Sigmoid colon (tissue), 7 donors: Measurements from ENCODE around the gene IGFBP3. TPM values are rescaled to one million over a fixed set of nuclear protein-coding genes. Genes with fewer than 3 reads are reported as not detected.

Source experiments
- DNase-seq: peaks from one replicate; pipeline ENCODE4 v3.0.0-alpha.2; 2019
- H3K27ac ChIP-seq, 4 donors: fragments of 200-600 bp; sonication (generic); one replicate each; pipeline ENCODE4 v1.5.1; 2016 to 2019; ENCODE audit warnings: mild to moderate bottlenecking in 1 of 4
- H3K27me3 ChIP-seq, 3 donors: fragments of 200-600 bp; sonication (generic); one replicate each; pipeline ENCODE4 v1.5.1; 2019; ENCODE audit warnings: mild to moderate bottlenecking in 1 of 3
- H3K36me3 ChIP-seq, 4 donors: fragments of 200-600 bp; sonication (generic); one replicate each; pipeline ENCODE4 v1.5.1; 2016 to 2019
- H3K4me1 ChIP-seq, 4 donors: fragments of 200-600 bp; sonication (generic); one replicate each; pipeline ENCODE4 v1.5.1; 2017 to 2019
- H3K4me3 ChIP-seq, 4 donors: fragments of 200-600 bp; sonication (generic); one replicate each; pipeline ENCODE4 v1.5.1; 2017 to 2019; ENCODE audit warnings: mild to moderate bottlenecking in 2 of 4, moderate library complexity in 1 of 4
- H3K9me3 ChIP-seq, 4 donors: fragments of 200-600 bp in 3 of 4; sonication (generic) in 3 of 4; one replicate each; pipeline versions ENCODE4 v1.5.1 to v1.6.1; 2013 to 2019
- EP300 ChIP-seq, 4 donors: sonication (generic); formaldehyde crosslinking; IDR thresholded peaks; one replicate each; pipeline ENCODE4 v1.6.1; 2017; ENCODE audit warnings: antibody characterized with exemption in 4 of 4
- POLR2A ChIP-seq, 2 donors: fragments of 450-650 bp; IDR thresholded peaks; one replicate each; pipeline ENCODE4 v1.6.1; 2016; ENCODE audit warnings: antibody characterized with exemption in 2 of 2, mild to moderate bottlenecking in 2 of 2, moderate library complexity in 2 of 2
- POLR2AphosphoS5 ChIP-seq, 4 donors: sonication (generic); formaldehyde crosslinking; IDR thresholded peaks; one replicate each; pipeline ENCODE4 v1.6.1; 2017; ENCODE audit warnings: antibody characterized with exemption in 4 of 4
- WGBS, 2 donors: extraction: QIAGEN DNeasy Blood & Tissue Kit; methylation state at CpG; one replicate each; pipeline ENCODE4 v1.1.7; 2013; 5-methylcytosine and 5-hydroxymethylcytosine counted together
- intact Hi-C: fragments of 100-400 bp; cut with DNase I; formaldehyde crosslinking; loops from one replicate; pipeline ENCODE4 v1.15.1; 2023
- polyA plus RNA-seq, 3 donors: library from polyadenylated mRNA; stranded (reverse); fragments of 200-250 nt; gene quantifications; one replicate each; pipeline ENCODE4 v1.2.3, GENCODE V29; 2013
- total RNA-seq, 4 donors: library from RNA; depleted of rRNA; stranded (reverse); fragments of >200 nt; gene quantifications; one replicate each; pipeline ENCODE4 v1.1.0, GENCODE V29; 2016
- TF ChIP-seq, protein P1 (sequence below), 4 experiments: fragments of 450-650 bp in 3 of 4; fragments of 200-600 bp in 1 of 4; IDR thresholded peaks; one replicate each; pipeline ENCODE4 v1.5.1; 2016 to 2019; ENCODE audit warnings: antibody characterized with exemption in 4 of 4, mild to moderate bottlenecking in 3 of 4, moderate library complexity in 2 of 4
- donor health status: healthy with polysubstance abuse.
- donor health status: Bipolar disorder and iron deficiency.
- donor health status: healthy.

IGFBP3 gene
- total and polyA plus RNA-seq, 7 donors, result 4.8 to 330 (median 54.0) TPM

- Histone ChIP-seq H3K27me3 (no peaks in the 10 kb centered on the region), H3K4me1 (no peaks in the 10 kb centered on the region), H3K27ac (no peak overlapping the region), H3K36me3 (peaks cover 0 to 33% (median 11%) of the 10 kb centered on the region in 4 donors), H3K4me3 (no peak overlapping the region), H3K9me3 (no peaks in the 10 kb centered on the region)
- TF ChIP-seq POLR2A (IDR thresholded peaks at IDR 0.05), result no peak
- no peak for TF ChIP-seq EP300 (IDR thresholded peaks at IDR 0.05)
- no peak for TF ChIP-seq POLR2AphosphoS5 (IDR thresholded peaks at IDR 0.05)
- TF ChIP-seq, protein P1, sequence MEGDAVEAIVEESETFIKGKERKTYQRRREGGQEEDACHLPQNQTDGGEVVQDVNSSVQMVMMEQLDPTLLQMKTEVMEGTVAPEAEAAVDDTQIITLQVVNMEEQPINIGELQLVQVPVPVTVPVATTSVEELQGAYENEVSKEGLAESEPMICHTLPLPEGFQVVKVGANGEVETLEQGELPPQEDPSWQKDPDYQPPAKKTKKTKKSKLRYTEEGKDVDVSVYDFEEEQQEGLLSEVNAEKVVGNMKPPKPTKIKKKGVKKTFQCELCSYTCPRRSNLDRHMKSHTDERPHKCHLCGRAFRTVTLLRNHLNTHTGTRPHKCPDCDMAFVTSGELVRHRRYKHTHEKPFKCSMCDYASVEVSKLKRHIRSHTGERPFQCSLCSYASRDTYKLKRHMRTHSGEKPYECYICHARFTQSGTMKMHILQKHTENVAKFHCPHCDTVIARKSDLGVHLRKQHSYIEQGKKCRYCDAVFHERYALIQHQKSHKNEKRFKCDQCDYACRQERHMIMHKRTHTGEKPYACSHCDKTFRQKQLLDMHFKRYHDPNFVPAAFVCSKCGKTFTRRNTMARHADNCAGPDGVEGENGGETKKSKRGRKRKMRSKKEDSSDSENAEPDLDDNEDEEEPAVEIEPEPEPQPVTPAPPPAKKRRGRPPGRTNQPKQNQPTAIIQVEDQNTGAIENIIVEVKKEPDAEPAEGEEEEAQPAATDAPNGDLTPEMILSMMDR (IDR thresholded peaks at IDR 0.05), result no peak
- intact Hi-C loops, result no loop called here
- 88 to 91% methylated on average over 9 of the region's 9 CpGs for WGBS, 2 donors
- DNase-seq, result no peak
These were observed 9.8 kb downstream of the IGFBP3 start for GRCh38 chr7:45911311-45911710.

GRCh38 chr7:45910855-45911254 is 10.2 kb downstream of the IGFBP3 start:
- 85 to 90% methylated on average over 3 of the region's 3 CpGs for WGBS, 2 donors
- intact Hi-C loops, result no loop called here
- no peaks in the 10 kb centered on the region for H3K4me1 ChIP-seq
- H3K4me3 ChIP-seq, result no peak overlapping the region
- TF ChIP-seq POLR2A (IDR thresholded peaks at IDR 0.05), result no peak
- TF ChIP-seq, protein P1 (IDR thresholded peaks at IDR 0.05), result no peak
- no peak for TF ChIP-seq EP300 (IDR thresholded peaks at IDR 0.05)
- TF ChIP-seq POLR2AphosphoS5 (IDR thresholded peaks at IDR 0.05), result no peak
- H3K27ac ChIP-seq, result no peak overlapping the region
- H3K36me3 ChIP-seq, result peaks cover 0 to 28% (median 9%) of the 10 kb centered on the region in 4 donors
- no peak for DNase-seq
- H3K9me3 ChIP-seq, result no peaks in the 10 kb centered on the region
- no peaks in the 10 kb centered on the region for H3K27me3 ChIP-seq

- intact Hi-C loops, result no loop called here
- DNase-seq, result no peak
These were observed 11.5 kb downstream of the IGFBP3 start for GRCh38 chr7:45909561-45909960.

GRCh38 chr7:45902820-45903219 is 18.3 kb downstream of the IGFBP3 start:
- intact Hi-C loops, result no loop called here
- no peak overlapping the region for H3K4me3 ChIP-seq
- no peaks in the 10 kb centered on the region for H3K36me3 ChIP-seq
- H3K9me3 ChIP-seq, result no peaks in the 10 kb centered on the region
- 80 to 94% methylated on average over 1 of the region's 1 CpG for WGBS, 2 donors
- no peaks in the 10 kb centered on the region for H3K4me1 ChIP-seq
- H3K27me3 ChIP-seq, result no peaks in the 10 kb centered on the region
- no peak overlapping the region for H3K27ac ChIP-seq
- no peak for TF ChIP-seq EP300 (IDR thresholded peaks at IDR 0.05)
- no peak for DNase-seq

More at GRCh38 chr7:45909561-45909960, 11.5 kb downstream of the IGFBP3 start:
- no peaks in the 10 kb centered on the region for H3K4me1 ChIP-seq
- H3K4me3 ChIP-seq, result no peak overlapping the region
- no peaks in the 10 kb centered on the region for H3K9me3 ChIP-seq
- no peaks in the 10 kb centered on the region for H3K27me3 ChIP-seq
- peaks cover 0 to 15% (median 2%) of the 10 kb centered on the region in 4 donors for H3K36me3 ChIP-seq
- H3K27ac ChIP-seq, result no peak overlapping the region
- TF ChIP-seq EP300 (IDR thresholded peaks at IDR 0.05), result no peak
- TF ChIP-seq, protein P1 (IDR thresholded peaks at IDR 0.05), result no peak
- TF ChIP-seq POLR2A (IDR thresholded peaks at IDR 0.05), result no peak
- no peak for TF ChIP-seq POLR2AphosphoS5 (IDR thresholded peaks at IDR 0.05)

DNA sequence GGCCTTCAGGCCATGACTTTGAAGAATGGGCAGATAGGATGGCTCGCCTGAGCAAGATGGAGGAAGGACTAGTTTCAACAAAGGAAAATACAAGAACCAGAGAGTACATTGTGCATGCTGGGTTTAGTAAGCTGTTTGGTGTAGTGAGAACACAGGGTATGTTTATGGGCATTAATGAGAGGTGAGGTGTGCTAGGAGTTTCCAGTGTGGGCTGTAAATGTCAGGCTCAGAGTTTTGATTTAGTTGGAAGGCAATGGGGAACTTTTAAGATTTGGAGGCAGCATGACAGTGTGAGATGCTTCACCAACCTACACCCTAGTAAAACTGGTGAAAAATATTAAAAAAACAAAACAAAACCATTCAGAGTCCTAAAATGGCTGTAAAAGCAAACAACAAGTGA is 19.5 kb downstream of the IGFBP3 start:
- WGBS, 2 donors, result 81 to 83% methylated on average over 1 of the region's 1 CpG
- Histone ChIP-seq H3K27ac (no peak overlapping the region), H3K36me3 (no peaks in the 10 kb centered on the region), H3K27me3 (no peaks in the 10 kb centered on the region), H3K4me1 (no peaks in the 10 kb centered on the region), H3K9me3 (no peaks in the 10 kb centered on the region), H3K4me3 (no peak overlapping the region)
- DNase-seq, result no peak
- intact Hi-C loops, result no loop called here
- TF ChIP-seq EP300 (IDR thresholded peaks at IDR 0.05) (no peak), POLR2A (IDR thresholded peaks at IDR 0.05) (no peak), POLR2AphosphoS5 (IDR thresholded peaks at IDR 0.05) (no peak)
- TF ChIP-seq, protein P1 (IDR thresholded peaks at IDR 0.05), result no peak
